ENCODE results near the gene SLC7A6. TPM values are rescaled to one million over a fixed set of nuclear protein-coding genes. Genes with fewer than 3 reads are reported as not detected.

The SLC7A6 gene
- polyA plus RNA-seq, 2 of the 4 experiments (the other 2 are of a cell fraction) = 31.1 to 32.9 TPM

DNA sequence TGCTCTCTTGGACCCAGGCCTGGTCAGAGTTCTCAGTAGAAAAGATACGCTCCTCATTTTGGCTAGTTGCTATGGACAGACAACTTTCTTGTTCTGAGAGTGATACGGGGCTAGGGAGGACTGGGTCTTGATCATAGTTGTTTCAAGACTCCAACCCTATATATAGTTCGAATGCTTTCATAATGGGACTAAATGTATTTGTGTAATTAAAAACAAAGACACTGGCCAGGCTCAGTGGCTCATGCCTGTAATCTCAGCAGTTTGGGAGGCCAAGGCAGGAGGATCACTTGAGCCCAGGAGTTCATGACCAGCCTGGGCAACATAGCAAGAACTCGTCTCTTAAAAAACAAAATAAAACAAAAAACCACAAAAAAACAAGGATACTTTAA is 17.7 kb downstream of the SLC7A6 start:
- 93% methylated on average over 4 of the region's 4 CpGs for WGBS (ENCODE audit: missing lambda C conversion rate)
- H3K4me1 ChIP-seq = peaks cover under 1% of the 10 kb centered on the region; the same call in 1 of the 3 replicates
- no peak for TF ChIP-seq MYC (IDR thresholded peaks at IDR 0.05; ENCODE audit: borderline replicate concordance, low read length)
- no peak for TF ChIP-seq GATA3 (IDR thresholded peaks at IDR 0.05; ENCODE audit: borderline replicate concordance)
- TF ChIP-seq RFX5 (IDR thresholded peaks at IDR 0.05) = no peak
- no peaks in the 10 kb centered on the region for H3K9me3 ChIP-seq
- FAIRE-seq (no peak), DNase-seq (ENCODE audit: low read depth in 1 of 2, low spot score in 1 of 2) (no peak), ATAC-seq (no peak)
- POLR2A ChIA-PET = no interaction called here
- H3K4me2 ChIP-seq = no peak overlapping the region
- CTCF ChIA-PET = interaction anchor here (1.0 to 3.8 kb wide), 3 partner anchors 18 to 47 kb away, joined by 3 to 20 read pairs (median 10); partner anchors contain the start of gene SLC7A6
- H3K4me3 ChIP-seq = no peak overlapping the region
- no peak overlapping the region for H3K27ac ChIP-seq

GRCh38 chr16:68283346-68283745 is 19.0 kb downstream of the SLC7A6 start:
- no peak for FAIRE-seq
- POLR2A ChIA-PET = interaction anchor here (0.8 kb wide), 1 partner anchor 28 kb away, joined by 5 read pairs; the partner anchor contains the start of genes PRMT7 and SLC7A6OS

GRCh38 chr16:68283801-68284598 is 19.7 kb downstream of the SLC7A6 start:
- FAIRE-seq (no peak), ATAC-seq (no peak), DNase-seq (ENCODE audit: low read depth in 1 of 2, low spot score in 1 of 2) (no peak)
- Histone ChIP-seq H3K27ac (no peak overlapping the region), H3K4me2 (no peak overlapping the region), H3K9me3 (no peaks in the 10 kb centered on the region), H3K4me3 (no peak overlapping the region), H3K4me1 (peaks cover 15% of the 10 kb centered on the region)
- ChIA-PET CTCF (interaction anchor here (0.8 to 2.9 kb wide), 9 partner anchors 10 to 27 kb away, joined by 3 to 27 read pairs (median 3); partner anchors contain the start of genes PRMT7, SLC7A6 and SLC7A6OS), POLR2A (interaction anchor here (0.8 kb wide), 1 partner anchor 27 kb away, joined by 5 read pairs; the partner anchor contains the start of genes PRMT7 and SLC7A6OS)
- WGBS (ENCODE audit: missing lambda C conversion rate) = 91% methylated on average over 9 of the region's 9 CpGs
- TF ChIP-seq EHF (CRISPR knock-in tag; IDR thresholded peaks at IDR 0.05) (no peak), PHF8 (IDR thresholded peaks at IDR 0.05; ENCODE audit: borderline replicate concordance, low read depth) (no peak), CBX8 (IDR thresholded peaks at IDR 0.05) (no peak), JUNB (IDR thresholded peaks at IDR 0.05) (no peak), BHLHE40 (IDR thresholded peaks at IDR 0.05; ENCODE audit: low read depth, low read length) (no peak), ESRRA (IDR thresholded peaks at IDR 0.05; ENCODE audit: borderline replicate concordance, low read length) (no peak), CBX2 (IDR thresholded peaks at IDR 0.05; ENCODE audit: borderline replicate concordance, low read depth) (no peak), HES2 (IDR thresholded peaks at IDR 0.05) (no peak), HMGXB4 (CRISPR knock-in tag; IDR thresholded peaks at IDR 0.05; ENCODE audit: borderline replicate concordance) (no peak), RCOR1 (IDR thresholded peaks at IDR 0.05; ENCODE audit: low read depth, low read length) (no peak)

More at GRCh38 chr16:68283346-68283745, 19.0 kb downstream of the SLC7A6 start:
- H3K27ac ChIP-seq = no peak overlapping the region
- no peak overlapping the region for H3K4me3 ChIP-seq
- ATAC-seq (no peak), DNase-seq (ENCODE audit: low read depth in 1 of 2, low spot score in 1 of 2) (no peak)
- CTCF ChIA-PET = interaction anchor here (0.8 to 2.9 kb wide), 8 partner anchors 9 to 28 kb away, joined by 3 to 27 read pairs (median 5); partner anchors contain the start of genes PRMT7, SLC7A6 and SLC7A6OS
- 79% methylated on average over 5 of the region's 5 CpGs for WGBS (ENCODE audit: missing lambda C conversion rate)
- H3K4me1 ChIP-seq = peaks cover 13% of the 10 kb centered on the region
- TF ChIP-seq ZFP36 (IDR thresholded peaks at IDR 0.05; ENCODE audit: borderline replicate concordance, partially characterized antibody) = no peak
- no peak for TF ChIP-seq FOXS1 (CRISPR knock-in tag; IDR thresholded peaks at IDR 0.05)
- TF ChIP-seq ATOH8 (CRISPR knock-in tag; IDR thresholded peaks at IDR 0.05; ENCODE audit: low read depth) = no peak
- no peak for TF ChIP-seq POLR2AphosphoS2 (conservative IDR thresholded peaks at IDR 0.05; ENCODE audit: low read length)
- TF ChIP-seq HEYL (CRISPR knock-in tag; IDR thresholded peaks at IDR 0.05) = no peak
- no peak for TF ChIP-seq HOXA7 (CRISPR knock-in tag; IDR thresholded peaks at IDR 0.05)
- no peak for TF ChIP-seq PHF8 (IDR thresholded peaks at IDR 0.05; ENCODE audit: borderline replicate concordance, low read depth)
- no peak for TF ChIP-seq FOSL2 (IDR thresholded peaks at IDR 0.05)
- no peak for TF ChIP-seq FOSL2 (CRISPR knock-in tag; IDR thresholded peaks at IDR 0.05)
- no peak for TF ChIP-seq SREBF2 (IDR thresholded peaks at IDR 0.05)
- no peak for TF ChIP-seq BHLHE40 (IDR thresholded peaks at IDR 0.05; ENCODE audit: low read depth, low read length)
- no peak for TF ChIP-seq CBX2 (IDR thresholded peaks at IDR 0.05; ENCODE audit: borderline replicate concordance, low read depth)
- no peak for TF ChIP-seq ZSCAN20 (CRISPR knock-in tag; IDR thresholded peaks at IDR 0.05)
- TF ChIP-seq JUN (IDR thresholded peaks at IDR 0.05) = no peak
- TF ChIP-seq HMGXB4 (CRISPR knock-in tag; IDR thresholded peaks at IDR 0.05; ENCODE audit: borderline replicate concordance) = no peak
- TF ChIP-seq GATA3 (IDR thresholded peaks at IDR 0.05; ENCODE audit: borderline replicate concordance) = no peak
- no peak overlapping the region for H3K4me2 ChIP-seq
- H3K9me3 ChIP-seq = no peaks in the 10 kb centered on the region
